GM12878 (cell line): ENCODE measurements around the gene ANKRD37. TPM values are rescaled to one million over a fixed set of nuclear protein-coding genes. Genes with fewer than 3 reads are reported as not detected.

Experiments used
- ATAC-seq: fragments of 200-7000 bp; cut with Tn5 transposase; 3 replicates; pipeline ENCODE4 v1.9.1; 2020; ENCODE audit warnings: mild to moderate bottlenecking, moderate library complexity
- BruUV-seq: library from RNA; stranded (reverse); fragments of 400-500 nt; replicated peaks from 2 replicates; lab custom pipeline; 2021; lab: Mats Ljungman, UMichigan
- CTCF ChIA-PET: fragments of 300-600 bp; sonication (Branson Sonifier 250); formaldehyde crosslinking; extraction: SDS; loops from one replicate; lab custom pipeline; 2021; ENCODE audit warnings: inconsistent platforms; lab: Yijun Ruan, JAX
- POLR2A ChIA-PET: fragments of 350-600 bp; formaldehyde crosslinking; extraction: SDS; loops from one replicate; lab custom pipeline; 2021; ENCODE audit warnings: inconsistent platforms; lab: Charles Lee
- RAD21 ChIA-PET: fragments of 300-600 bp; sonication (Branson Sonifier 250); formaldehyde crosslinking; loops from one replicate; lab custom pipeline; 2023; ENCODE audit warnings: antibody characterized with exemption; ENCODE audit not compliant: unreplicated experiment; lab: Charles Lee
- SMC1A ChIA-PET: fragments of 300-600 bp; sonication (Branson Sonifier 250); formaldehyde crosslinking; loops from one replicate; lab custom pipeline; 2023; ENCODE audit not compliant: unreplicated experiment, uncharacterized antibody; lab: Charles Lee
- DNase-seq: peaks from one replicate; pipeline ENCODE4 v3.0.0-alpha.2; 2011; ENCODE audit warnings: low read depth, low spot score
- FAIRE-seq: peaks from 3 replicates; lab custom pipeline; 2011; peaks lifted over from hg19 to GRCh38; lab: Jason Lieb, UNC
- H2AFZ ChIP-seq: 2 replicates; pipeline ENCODE4 v1.6.0; 2011; ENCODE audit warnings: low read depth, low read length, control low read depth; ENCODE audit not compliant: control insufficient read depth
- H3K27ac ChIP-seq: 2 replicates; pipeline ENCODE4 v1.5.1; 2011; ENCODE audit warnings: control low read depth; ENCODE audit not compliant: control insufficient read depth, insufficient read depth
- H3K27me3 ChIP-seq, 2 experiments: replicated peaks in 1 of 2; 2 replicates each; pipeline versions ENCODE4 v1.6.0 to v1.6.1; 2011; ENCODE audit warnings: low read length in 1 of 2; ENCODE audit not compliant: control insufficient read depth in 2 of 2, insufficient read depth in 2 of 2
- H3K36me3 ChIP-seq, 2 experiments: 2 replicates each; pipeline ENCODE4 v1.5.1; 2011; ENCODE audit warnings: low read length in 1 of 2; ENCODE audit not compliant: control insufficient read depth in 2 of 2, insufficient read depth in 2 of 2
- H3K4me1 ChIP-seq: 2 replicates; pipeline ENCODE4 v1.6.1; 2011; ENCODE audit warnings: mild to moderate bottlenecking, low read length, moderate library complexity, mixed read lengths; ENCODE audit not compliant: control insufficient read depth, insufficient read depth
- H3K4me2 ChIP-seq: 2 replicates; pipeline ENCODE4 v1.6.0; 2011; ENCODE audit warnings: control low read depth; ENCODE audit not compliant: control insufficient read depth, insufficient read depth
- H3K4me3 ChIP-seq: fragments of 200-600 bp; sonication (generic); 2 replicates; pipeline ENCODE4 v1.5.1; 2016
- H3K79me2 ChIP-seq: 2 replicates; pipeline ENCODE4 v1.6.0; 2011; ENCODE audit warnings: low read length; ENCODE audit not compliant: control insufficient read depth, insufficient read depth
- H3K9ac ChIP-seq: 2 replicates; pipeline ENCODE4 v1.8.0; 2011; ENCODE audit warnings: low read length, control low read depth, mixed read lengths; ENCODE audit not compliant: control insufficient read depth, insufficient read depth
- H3K9me3 ChIP-seq: replicated peaks from 3 replicates; pipeline ENCODE4 v1.5.1; 2011; ENCODE audit warnings: mild to moderate bottlenecking, low read length; ENCODE audit not compliant: control insufficient read depth, insufficient read depth
- H4K20me1 ChIP-seq: 2 replicates; pipeline ENCODE4 v1.6.0; 2011; ENCODE audit not compliant: control insufficient read depth, insufficient read depth
- ASH2L ChIP-seq: fragments of 300-600, 200-600 bp; sonication (generic); IDR thresholded peaks from 2 replicates; pipeline ENCODE4 v1.6.1; 2017; ENCODE audit warnings: low read depth, mild to moderate bottlenecking, borderline replicate concordance
- CBX3 ChIP-seq: fragments of 200-600 bp; sonication (generic); IDR thresholded peaks from 2 replicates; pipeline ENCODE4 v1.6.1; 2016; ENCODE audit warnings: low read depth, borderline replicate concordance
- CHD2 ChIP-seq: IDR thresholded peaks from 2 replicates; pipeline ENCODE4 v1.6.1; 2011; ENCODE audit warnings: low read depth, low read length, improper control_type of control experiment, borderline replicate concordance
- E2F4 ChIP-seq: IDR thresholded peaks from 2 replicates; pipeline ENCODE4 v1.6.1; 2012; ENCODE audit warnings: low read depth, low read length, improper control_type of control experiment
- IRF3 ChIP-seq: fragments of 450-650 bp; IDR thresholded peaks from 2 replicates; pipeline ENCODE4 v1.6.1; 2014; ENCODE audit warnings: mild to moderate bottlenecking
- MTA3 ChIP-seq: IDR thresholded peaks from 2 replicates; pipeline ENCODE4 v1.6.1; 2012; ENCODE audit warnings: low read length, inconsistent platforms, borderline replicate concordance
- PML ChIP-seq: IDR thresholded peaks from 2 replicates; pipeline ENCODE4 v1.6.1; 2012; ENCODE audit warnings: low read length, inconsistent platforms
- RAD21 ChIP-seq: IDR thresholded peaks from 2 replicates; pipeline ENCODE4 v1.6.1; 2011; ENCODE audit warnings: mild to moderate bottlenecking, low read depth, low read length, moderate library complexity; ENCODE audit not compliant: insufficient read depth
- SPI1 ChIP-seq: IDR thresholded peaks from 2 replicates; pipeline ENCODE4 v1.6.1; 2011; ENCODE audit warnings: low read depth, mild to moderate bottlenecking, low read length, moderate library complexity, borderline replicate concordance; ENCODE audit not compliant: insufficient read depth
- SREBF1 ChIP-seq: IDR thresholded peaks from 2 replicates; pipeline ENCODE4 v1.6.1; 2012; ENCODE audit warnings: mild to moderate bottlenecking, low read length
- TBL1XR1 ChIP-seq: IDR thresholded peaks from 2 replicates; pipeline ENCODE4 v1.6.1; 2012; ENCODE audit warnings: low read depth, low read length, improper control_type of control experiment
- TCF7 ChIP-seq: IDR thresholded peaks from 2 replicates; pipeline ENCODE4 v1.6.1; 2014; ENCODE audit warnings: antibody characterized with exemption, borderline replicate concordance
- WGBS: methylation state at CpG from one replicate; pipeline ENCODE4 v1.1.6; 2016; ENCODE audit warnings: low lambda C conversion rate; ENCODE audit not compliant: insufficient replicate concordance, insufficient coverage; ENCODE audit errors: missing lambda C conversion rate; 5-methylcytosine and 5-hydroxymethylcytosine counted together
- in situ Hi-C: fragments of 300-500 bp; cut with MboI; formaldehyde crosslinking; loops from 9 replicates; pipeline ENCODE4 v1.14.3; 2018; ENCODE audit warnings: mixed read lengths
- intact Hi-C: fragments of 100-400 bp; cut with micrococcal nuclease; formaldehyde crosslinking; loops from one replicate; pipeline ENCODE4 v1.14.2; 2022; ENCODE audit not compliant: unreplicated experiment
- polyA plus RNA-seq, 11 experiments: library from polyadenylated mRNA; depleted of rRNA in 4 of 11; unstranded in 6 of 11; stranded (reverse) in 5 of 11; fragments of >200 nt; fragmentation: Nextera tagmentation in 4 of 11; fragmentation: Illumina TruSeq in 1 of 11; extraction: Ambion mirVana in 4 of 11; extraction: Trizol in 1 of 11; gene quantifications; 1 replicate in 1 of 11; 2 replicates in 10 of 11; pipeline versions ENCODE4 v1.2.1 to v1.2.3, GENCODE V29; 2011 to 2016; ENCODE audit warnings: inconsistent platforms in 2 of 11, missing spikeins in 2 of 11, low read depth in 1 of 11
- total RNA-seq, 4 experiments: library from RNA; depleted of rRNA in 3 of 4; stranded (reverse); fragments of >200 nt in 3 of 4; fragmentation: Illumina TruSeq in 1 of 4; extraction: Trizol in 1 of 4; gene quantifications; 2 replicates each; pipeline versions ENCODE4 v1.2.1 to v1.2.3, GENCODE V29; 2013 to 2021
- TF ChIP-seq, protein P1 (sequence below): IDR thresholded peaks from 2 replicates; pipeline ENCODE4 v1.6.1; 2011; ENCODE audit warnings: mild to moderate bottlenecking, low read depth, low read length, moderate library complexity; ENCODE audit not compliant: insufficient replicate concordance
- TF ChIP-seq, protein P2 (sequence below): fragments of 450-650 bp; IDR thresholded peaks from 2 replicates; pipeline ENCODE4 v1.6.1; 2016; ENCODE audit warnings: mild to moderate bottlenecking

Gene ANKRD37
- total and polyA plus RNA-seq, 10 of the 15 experiments (the other 5 are each of a cell fraction or from before 2014, with no cell fraction given), result 10.6 to 67.9 (median 24.2) TPM

- no peak for TF ChIP-seq CBX3
Observed at GRCh38 chr4:185384061-185384460, 12.6 kb upstream of the ANKRD37 start (continued).

DNA sequence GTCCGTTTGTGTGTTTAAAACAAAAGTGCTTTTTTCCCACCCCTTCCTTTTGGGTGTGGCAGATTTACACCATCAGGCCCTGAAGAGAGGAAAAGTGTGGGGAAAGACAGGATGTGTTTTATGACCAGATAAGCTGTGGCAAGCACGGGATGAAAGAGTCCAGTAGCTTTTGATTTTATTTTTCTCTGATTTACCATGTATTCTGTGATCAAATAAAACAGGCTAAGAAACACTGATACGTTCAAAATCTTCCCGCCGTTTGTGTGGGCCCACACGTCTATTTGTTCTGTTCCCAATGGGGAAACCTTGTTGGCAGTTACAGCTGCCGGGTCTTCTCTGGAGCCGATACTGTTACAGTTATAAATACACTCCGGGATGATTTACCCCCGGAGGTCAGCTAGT lies 11.7 kb upstream of the ANKRD37 start:
- no peaks in the 10 kb centered on the region; the same call in 2 of the 3 replicates for H3K9me3 ChIP-seq
- no peak for TF ChIP-seq MTA3
- TF ChIP-seq TCF7, result no peak
- TF ChIP-seq ASH2L, result no peak
- TF ChIP-seq SREBF1, result no peak
- TF ChIP-seq, protein P1, sequence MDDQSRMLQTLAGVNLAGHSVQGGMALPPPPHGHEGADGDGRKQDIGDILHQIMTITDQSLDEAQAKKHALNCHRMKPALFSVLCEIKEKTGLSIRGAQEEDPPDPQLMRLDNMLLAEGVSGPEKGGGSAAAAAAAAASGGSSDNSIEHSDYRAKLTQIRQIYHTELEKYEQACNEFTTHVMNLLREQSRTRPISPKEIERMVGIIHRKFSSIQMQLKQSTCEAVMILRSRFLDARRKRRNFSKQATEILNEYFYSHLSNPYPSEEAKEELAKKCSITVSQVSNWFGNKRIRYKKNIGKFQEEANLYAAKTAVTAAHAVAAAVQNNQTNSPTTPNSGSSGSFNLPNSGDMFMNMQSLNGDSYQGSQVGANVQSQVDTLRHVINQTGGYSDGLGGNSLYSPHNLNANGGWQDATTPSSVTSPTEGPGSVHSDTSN, result no peak
- no peak for TF ChIP-seq E2F4
- TF ChIP-seq PML, result no peak
- TF ChIP-seq SPI1, result no peak
- no peak for TF ChIP-seq TBL1XR1
- TF ChIP-seq RAD21, result no peak
- TF ChIP-seq CHD2, result no peak
- TF ChIP-seq IRF3, result no peak
- TF ChIP-seq, protein P2, sequence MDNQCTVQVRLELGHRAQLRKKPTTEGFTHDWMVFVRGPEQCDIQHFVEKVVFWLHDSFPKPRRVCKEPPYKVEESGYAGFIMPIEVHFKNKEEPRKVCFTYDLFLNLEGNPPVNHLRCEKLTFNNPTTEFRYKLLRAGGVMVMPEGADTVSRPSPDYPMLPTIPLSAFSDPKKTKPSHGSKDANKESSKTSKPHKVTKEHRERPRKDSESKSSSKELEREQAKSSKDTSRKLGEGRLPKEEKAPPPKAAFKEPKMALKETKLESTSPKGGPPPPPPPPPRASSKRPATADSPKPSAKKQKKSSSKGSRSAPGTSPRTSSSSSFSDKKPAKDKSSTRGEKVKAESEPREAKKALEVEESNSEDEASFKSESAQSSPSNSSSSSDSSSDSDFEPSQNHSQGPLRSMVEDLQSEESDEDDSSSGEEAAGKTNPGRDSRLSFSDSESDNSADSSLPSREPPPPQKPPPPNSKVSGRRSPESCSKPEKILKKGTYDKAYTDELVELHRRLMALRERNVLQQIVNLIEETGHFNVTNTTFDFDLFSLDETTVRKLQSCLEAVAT, result no peak
- TF ChIP-seq, all 136 proteins: peak for 0
- ATAC-seq (no peak), DNase-seq (no peak), FAIRE-seq (no peak)
- no peaks in the 10 kb centered on the region for H3K79me2 ChIP-seq
- H3K27ac ChIP-seq, result no peak overlapping the region; the same call in 1 of the 2 replicates
- in situ Hi-C loops (no loop called here), intact Hi-C loops (no loop called here)
- no peak overlapping the region for H3K9ac ChIP-seq
- no peaks in the 10 kb centered on the region for H4K20me1 ChIP-seq
- no peaks in the 10 kb centered on the region for H3K36me3 ChIP-seq
- no peak overlapping the region for H3K4me2 ChIP-seq
- POLR2A ChIA-PET, result interaction anchor here (0.7 to 1.3 kb wide), 3 partner anchors 19 to 32 kb away, joined by 3 to 4 read pairs (median 3); no protein-coding TSS in a partner anchor
- RAD21 ChIA-PET, result interaction anchor here (0.9 kb wide), 1 partner anchor 9 kb away, joined by 4 read pairs; no protein-coding TSS in a partner anchor
- CTCF ChIA-PET, result interaction anchor here (1.3 kb wide), 1 partner anchor 10 kb away, joined by 6 read pairs; the partner anchor contains the start of gene LRP2BP
- no peak overlapping the region for H3K4me3 ChIP-seq
- BruUV-seq, result no TSS peak
- SMC1A ChIA-PET, result interaction anchor here (0.7 to 1.9 kb wide), 4 partner anchors 8 to 230 kb away, joined by 3 to 9 read pairs (median 4); partner anchors contain the start of gene LRP2BP
- H2AFZ ChIP-seq, result no peak overlapping the region
- WGBS, result 69% methylated on average over 9 of the region's 10 CpGs
- H3K27me3 ChIP-seq, result no peaks in the 10 kb centered on the region
- no peaks in the 10 kb centered on the region for H3K4me1 ChIP-seq
